HG03095 (cell line): ENCODE measurements around the gene TRIP6.
"Not testable (repeated sequence)": the region's sequence is repeated elsewhere in the genome, so short reads cannot be mapped to it uniquely, and the experiment has no call there.

ENCODE experiments used
- ATAC-seq: cut with Tn5 transposase; IDR thresholded peaks from one replicate; pipeline ENCODE4 v1.9.1; 2021; ENCODE audit warnings: moderate library complexity; ENCODE audit not compliant: unreplicated experiment

Gene TRIP6

GRCh38 chr7:100910443-100910842 lies 43.3 kb downstream of the TRIP6 start:
- ATAC-seq: not testable (repeated sequence)

- ATAC-seq: no peak
Measured at GRCh38 chr7:100911484-100911883, 44.3 kb downstream of the TRIP6 start.

- no peak for ATAC-seq
Measured at GRCh38 chr7:100914208-100914878, 47.2 kb downstream of the TRIP6 start.

GRCh38 chr7:100914879-100915447 lies 47.8 kb downstream of the TRIP6 start:
- no peak for ATAC-seq

GRCh38 chr7:100919335-100919734 lies 52.1 kb downstream of the TRIP6 start:
- ATAC-seq: not testable (repeated sequence)

- ATAC-seq: not testable (repeated sequence)
Measured at GRCh38 chr7:100919779-100920437, 52.7 kb downstream of the TRIP6 start.

GRCh38 chr7:100921039-100921438 lies 53.9 kb downstream of the TRIP6 start:
- ATAC-seq: no peak
